Raji (cell line): ENCODE measurements around the gene IRF2BPL.

Source experiments
- POLR2A ChIP-seq: IDR thresholded peaks from 2 replicates; pipeline ENCODE4 v1.6.1; 2011; ENCODE audit warnings: low read depth, low read length, control low read depth; ENCODE audit not compliant: insufficient read depth

IRF2BPL gene

DNA sequence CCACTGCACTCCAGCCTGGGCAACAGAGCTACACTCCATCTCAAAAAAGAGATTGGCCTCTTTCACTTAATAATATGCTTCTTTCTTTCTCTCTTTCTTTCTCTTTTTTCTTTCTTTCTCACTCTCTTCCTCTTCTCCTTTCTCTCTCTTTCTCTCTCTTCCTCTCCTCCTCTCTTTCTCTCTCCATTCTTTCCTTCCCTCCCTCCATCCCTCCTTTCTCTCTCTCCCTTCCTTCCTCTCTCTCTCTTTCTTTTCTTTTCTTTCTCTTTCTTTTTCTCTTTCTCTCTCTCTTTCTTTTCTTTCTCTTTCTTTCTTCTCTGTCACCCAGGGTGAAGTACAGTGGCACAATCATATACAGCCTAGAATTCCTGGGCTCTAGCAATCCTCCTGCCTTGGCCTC is 38.4 kb downstream of the IRF2BPL start:
- no peak for TF ChIP-seq POLR2A

GRCh38 chr14:76987956-76988520 is 40.5 kb downstream of the IRF2BPL start:
- TF ChIP-seq POLR2A = no peak

DNA sequence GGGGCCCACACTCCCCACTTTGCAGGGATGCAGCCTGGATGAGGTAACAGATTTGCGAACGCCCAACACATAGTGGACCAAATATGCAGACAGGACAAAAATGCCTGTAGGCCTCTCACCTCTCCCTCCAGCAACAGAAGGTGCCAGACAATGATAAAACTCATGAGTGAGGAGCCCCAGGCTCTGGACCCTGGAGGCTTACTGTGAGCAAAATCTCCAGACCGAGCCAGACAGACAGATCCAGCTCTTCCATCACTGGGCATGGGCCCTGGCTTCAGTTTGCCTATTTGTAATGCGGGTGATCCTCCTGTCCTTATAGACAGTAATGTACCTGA is 42.3 kb downstream of the IRF2BPL start:
- no peak for TF ChIP-seq POLR2A

- no peak for TF ChIP-seq POLR2A
These were observed 42.8 kb downstream of the IRF2BPL start for GRCh38 chr14:76985540-76986230.

- no peak for TF ChIP-seq POLR2A
These were observed 43.6 kb downstream of the IRF2BPL start for GRCh38 chr14:76984787-76985375.

DNA sequence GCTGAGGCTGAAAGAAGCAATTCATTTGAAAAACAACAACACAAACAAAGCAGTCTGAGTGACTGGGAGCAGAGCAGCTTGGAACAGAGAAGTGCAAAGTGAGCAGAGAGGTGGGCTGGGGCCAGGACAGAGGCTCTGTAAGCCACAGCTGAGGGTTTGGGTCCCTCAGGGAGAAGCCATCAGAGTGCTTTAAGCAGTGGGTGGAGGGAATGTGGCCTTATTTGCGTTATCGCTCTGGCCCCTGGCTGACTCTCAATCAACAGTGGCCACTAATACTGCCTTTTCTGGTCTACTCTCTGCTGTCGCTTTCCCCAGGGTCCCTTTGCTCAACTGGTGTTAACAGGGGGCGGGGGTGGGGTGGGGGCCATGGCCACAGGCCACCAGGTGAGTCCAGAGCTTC is 44.2 kb downstream of the IRF2BPL start:
- no peak for TF ChIP-seq POLR2A

GRCh38 chr14:76981670-76982069 is 46.8 kb downstream of the IRF2BPL start:
- TF ChIP-seq POLR2A = no peak

DNA sequence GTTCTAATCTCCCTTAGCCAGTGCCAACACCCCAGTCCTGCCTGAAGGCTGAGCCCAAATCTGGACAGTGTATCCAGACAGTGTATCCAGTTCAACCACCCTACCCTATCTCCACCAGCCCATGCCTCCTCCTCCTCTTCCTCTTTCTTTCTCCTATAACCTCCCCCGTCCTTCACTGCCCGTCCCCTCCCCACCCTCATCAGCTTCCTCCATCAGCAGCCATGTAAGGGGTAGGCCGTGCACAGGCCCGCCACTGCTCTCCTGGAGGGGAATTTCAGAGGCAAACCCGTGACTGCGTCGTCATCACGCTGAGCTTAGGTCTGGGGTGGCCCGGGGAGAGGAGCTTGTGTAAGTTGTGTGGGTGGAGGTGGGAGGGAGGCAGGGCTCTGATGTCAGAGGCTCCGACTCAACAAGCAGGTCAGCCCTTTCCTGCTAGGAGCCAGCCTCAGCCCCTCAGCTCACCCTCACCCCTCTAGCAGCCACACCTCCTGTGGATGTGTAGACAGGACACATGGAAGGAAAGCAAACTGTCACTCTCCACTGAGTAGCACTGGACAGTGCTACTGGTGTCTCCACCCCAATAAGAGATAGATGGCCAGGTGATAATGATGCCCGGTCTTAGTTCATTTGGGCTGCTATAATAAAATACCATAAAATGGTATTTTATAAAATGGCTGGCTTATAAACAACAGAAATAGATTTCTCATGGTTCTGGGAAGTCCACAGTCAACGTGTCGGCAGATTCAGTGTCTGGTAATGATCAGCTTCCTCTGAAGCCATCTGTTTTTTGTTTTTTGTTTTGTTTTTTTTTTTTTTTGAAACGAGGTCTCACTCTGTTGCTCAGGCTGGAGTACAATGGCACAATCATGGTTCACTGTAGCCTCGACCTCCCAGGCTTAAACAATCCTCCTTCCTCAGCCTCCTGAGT is 50.5 kb downstream of the IRF2BPL start:
- no peak for TF ChIP-seq POLR2A

DNA sequence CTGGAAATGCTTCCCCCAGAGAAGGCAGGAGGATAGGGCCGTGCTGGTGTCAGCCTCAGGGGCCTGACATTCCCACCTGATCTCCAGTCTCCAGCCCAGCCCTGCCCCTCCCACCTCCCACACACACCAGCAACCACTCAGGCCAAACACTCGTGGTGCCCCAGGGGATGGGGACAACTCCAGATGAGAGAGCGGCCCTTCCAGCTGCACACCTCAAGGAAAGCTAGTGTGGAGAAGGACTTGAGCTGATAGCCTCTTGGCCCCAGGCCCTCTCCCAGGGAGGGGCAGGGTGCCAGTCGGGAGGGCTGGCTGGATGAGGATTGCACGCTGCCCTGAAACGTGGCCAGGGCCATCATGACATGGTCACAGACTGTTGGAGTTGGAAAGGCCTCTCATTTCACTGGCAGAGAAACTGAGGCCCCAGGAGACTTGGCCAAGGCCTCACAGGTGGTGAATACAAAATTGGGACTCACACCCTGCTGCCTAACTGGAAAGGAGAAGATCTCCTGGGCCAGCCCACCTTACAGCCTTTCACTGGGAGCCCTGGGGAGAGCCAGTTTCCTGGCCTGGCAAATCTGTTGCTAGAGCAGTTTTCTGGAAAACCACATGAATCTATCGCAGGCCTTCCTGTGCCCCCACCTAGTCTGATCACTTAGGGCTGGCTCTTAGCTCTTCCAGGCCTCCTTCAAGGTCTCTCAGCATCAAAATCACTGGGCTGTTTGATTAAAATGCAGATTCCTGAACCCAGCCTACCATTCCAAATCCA is 52.1 kb downstream of the IRF2BPL start:
- TF ChIP-seq POLR2A = no peak

- TF ChIP-seq POLR2A = no peak
These were observed 52.7 kb downstream of the IRF2BPL start for GRCh38 chr14:76975812-76976211.

- no peak for TF ChIP-seq POLR2A
These were observed 53.5 kb downstream of the IRF2BPL start for GRCh38 chr14:76975051-76975450.
